Endothelial cell of umbilical vein (primary cell): Measurements from ENCODE around the gene ADAM29. TPM values are rescaled to one million over a fixed set of nuclear protein-coding genes. Genes with fewer than 3 reads are reported as not detected.

Experiments
- BruUV-seq: library from RNA; stranded (reverse); fragments of 400-500 nt; replicated peaks from 2 replicates; lab custom pipeline; 2021; lab: Mats Ljungman, UMichigan
- CTCF ChIA-PET: fragments of 300-600, 350-600 bp; sonication (Branson Sonifier 250); formaldehyde crosslinking; loops from one replicate; lab custom pipeline; 2021; ENCODE audit warnings: antibody characterized with exemption, inconsistent platforms; lab: Charles Lee
- POLR2A ChIA-PET: fragments of 300-600, 350-600 bp; sonication (Branson Sonifier 250); formaldehyde crosslinking; loops from one replicate; lab custom pipeline; 2021; ENCODE audit warnings: antibody characterized with exemption, inconsistent platforms; lab: Charles Lee
- DNase-seq: peaks from one replicate; pipeline ENCODE4 v3.0.0-alpha.2; 2011; ENCODE audit warnings: low read depth, low spot score
- FAIRE-seq: peaks from 2 replicates; lab custom pipeline; 2011; peaks lifted over from hg19 to GRCh38; lab: Jason Lieb, UNC
- H2AFZ ChIP-seq: 2 replicates; pipeline ENCODE4 v1.6.0; 2012; ENCODE audit warnings: low read depth, low read length, control low read depth, inconsistent platforms
- H3K27ac ChIP-seq: 2 replicates; pipeline ENCODE4 v1.5.1; 2011; ENCODE audit warnings: low read depth, mild to moderate bottlenecking, control low read depth, low read length, moderate library complexity; ENCODE audit not compliant: insufficient read depth
- H3K27me3 ChIP-seq, 2 experiments: 2 replicates each; pipeline versions ENCODE4 v1.6.0 to v1.6.1; 2011; ENCODE audit warnings: low read length in 2 of 2, mixed read lengths in 1 of 2; ENCODE audit not compliant: control insufficient read depth in 2 of 2, insufficient read depth in 2 of 2
- H3K36me3 ChIP-seq, 2 experiments: 2 replicates in 1 of 2; 3 replicates in 1 of 2; pipeline ENCODE4 v1.5.1; 2011; ENCODE audit warnings: low read length in 2 of 2, mild to moderate bottlenecking in 1 of 2, moderate library complexity in 1 of 2; ENCODE audit not compliant: control insufficient read depth in 2 of 2, insufficient read depth in 2 of 2; ENCODE audit errors: extremely low read depth in 1 of 2
- H3K4me1 ChIP-seq: 3 replicates; pipeline ENCODE4 v1.5.1; 2011; ENCODE audit warnings: mild to moderate bottlenecking, low read length; ENCODE audit not compliant: control insufficient read depth, insufficient read depth; ENCODE audit errors: extremely low read depth
- H3K4me2 ChIP-seq: 2 replicates; pipeline ENCODE4 v1.6.1; 2011; ENCODE audit warnings: low read length, control low read depth, mixed read lengths; ENCODE audit not compliant: insufficient read depth
- H3K4me3 ChIP-seq, 3 experiments: fragments of 200-600 bp in 1 of 3; sonication (generic), shearing (Covaris generic) in 1 of 3; replicated peaks in 1 of 3; 2 replicates each; pipeline ENCODE4 v1.5.1; 2011 to 2016; ENCODE audit warnings: control low read depth in 3 of 3, low read length in 3 of 3, mild to moderate bottlenecking in 2 of 3, inconsistent platforms in 1 of 3, low read depth in 1 of 3, moderate library complexity in 1 of 3; ENCODE audit not compliant: insufficient read depth in 1 of 3
- H3K79me2 ChIP-seq: 2 replicates; pipeline ENCODE4 v1.6.0; 2012; ENCODE audit warnings: low read length, inconsistent platforms; ENCODE audit not compliant: control insufficient read depth, insufficient read depth
- H3K9ac ChIP-seq: replicated peaks from 2 replicates; pipeline ENCODE3; 2011; ENCODE audit warnings: low read length, control low read depth; ENCODE audit not compliant: insufficient read depth; ENCODE audit errors: extremely low read depth
- H3K9me1 ChIP-seq: replicated peaks from 3 replicates; pipeline ENCODE4 v1.6.0; 2011; ENCODE audit warnings: mild to moderate bottlenecking, low read length; ENCODE audit not compliant: control insufficient read depth, insufficient read depth; ENCODE audit errors: extremely low read depth
- H3K9me3 ChIP-seq: replicated peaks from 2 replicates; pipeline ENCODE4 v1.5.1; 2012; ENCODE audit warnings: low read length, inconsistent platforms; ENCODE audit not compliant: control insufficient read depth, insufficient read depth
- H4K20me1 ChIP-seq: replicated peaks from 2 replicates; pipeline ENCODE3; 2011; ENCODE audit warnings: mild to moderate bottlenecking, low read length; ENCODE audit not compliant: control insufficient read depth, insufficient read depth; ENCODE audit errors: extremely low read depth
- EZH2 ChIP-seq: IDR thresholded peaks from 2 replicates; pipeline ENCODE4 v1.6.1; 2012; ENCODE audit warnings: borderline replicate concordance, low read depth, mild to moderate bottlenecking, moderate library complexity, low read length, inconsistent platforms; ENCODE audit not compliant: severe bottlenecking
- FOS ChIP-seq: IDR thresholded peaks from 2 replicates; pipeline ENCODE4 v1.6.1; 2011; ENCODE audit warnings: mild to moderate bottlenecking, low read length, moderate library complexity, borderline replicate concordance; ENCODE audit not compliant: insufficient read depth
- GATA2 ChIP-seq: IDR thresholded peaks from 2 replicates; pipeline ENCODE4 v1.7.0; 2011; ENCODE audit warnings: low read depth, mild to moderate bottlenecking, moderate library complexity, mixed read lengths, low read length; ENCODE audit not compliant: insufficient read length, insufficient read depth
- JUN ChIP-seq: IDR thresholded peaks from 2 replicates; pipeline ENCODE4 v1.6.1; 2011; ENCODE audit warnings: borderline replicate concordance, low read depth; ENCODE audit not compliant: insufficient read length, insufficient read depth
- MYC ChIP-seq: IDR thresholded peaks from one replicate; pipeline ENCODE4 v1.6.1; 2011; ENCODE audit warnings: mild to moderate bottlenecking, low read depth, low read length
- POLR2A ChIP-seq: IDR thresholded peaks from 2 replicates; pipeline ENCODE4 v1.6.1; 2012; ENCODE audit warnings: low read depth, mild to moderate bottlenecking, control low read depth, low read length
- POLR2AphosphoS5 ChIP-seq: IDR thresholded peaks from 2 replicates; pipeline ENCODE4 v1.6.1; 2012; ENCODE audit warnings: low read depth, mild to moderate bottlenecking, control low read depth, low read length, moderate library complexity; ENCODE audit not compliant: insufficient read depth
- dilution Hi-C: fragments of 300-500 bp; cut with MboI; formaldehyde crosslinking; loops from one replicate; pipeline ENCODE4 v1.15.0; 2019; ENCODE audit warnings: low sequenced_read_pairs; ENCODE audit not compliant: extremely low pct_ligation_motif_present
- intact Hi-C: fragments of 100-400 bp; cut with micrococcal nuclease; formaldehyde crosslinking; loops from one replicate; pipeline ENCODE4 v1.10.0; 2022
- polyA plus RNA-seq, 4 experiments: library from polyadenylated mRNA; depleted of rRNA in 3 of 4; stranded (reverse) in 3 of 4; unstranded in 1 of 4; fragments of >200 nt; gene quantifications; 2 replicates each; pipeline versions ENCODE4 v1.2.1 to v1.2.3, GENCODE V29; 2011 to 2012; ENCODE audit warnings: missing spikeins in 1 of 4
- total RNA-seq: library from RNA; stranded (reverse); gene quantifications from 2 replicates; pipeline ENCODE4 v1.2.3, GENCODE V29; 2021
- TF ChIP-seq, protein P1 (sequence below), 2 donors: IDR thresholded peaks; 1 replicate in 1 of 2; 2 replicates in 1 of 2; pipeline ENCODE4 v1.5.1; 2011; ENCODE audit warnings: low read length in 2 of 2, mild to moderate bottlenecking in 2 of 2, moderate library complexity in 2 of 2, control low read depth in 1 of 2, inconsistent platforms in 1 of 2, low read depth in 1 of 2; ENCODE audit not compliant: insufficient read depth in 1 of 2; ENCODE audit errors: extremely low read depth in 1 of 2
- TF ChIP-seq, protein P2 (sequence below): IDR thresholded peaks from 2 replicates; pipeline ENCODE4 v1.6.1; 2011; ENCODE audit not compliant: insufficient read depth, insufficient read length

The ADAM29 gene
- total and polyA plus RNA-seq, 2 donors (not counting 3 experiments of a cell fraction or from before 2014, with no cell fraction given), result not detected

DNA sequence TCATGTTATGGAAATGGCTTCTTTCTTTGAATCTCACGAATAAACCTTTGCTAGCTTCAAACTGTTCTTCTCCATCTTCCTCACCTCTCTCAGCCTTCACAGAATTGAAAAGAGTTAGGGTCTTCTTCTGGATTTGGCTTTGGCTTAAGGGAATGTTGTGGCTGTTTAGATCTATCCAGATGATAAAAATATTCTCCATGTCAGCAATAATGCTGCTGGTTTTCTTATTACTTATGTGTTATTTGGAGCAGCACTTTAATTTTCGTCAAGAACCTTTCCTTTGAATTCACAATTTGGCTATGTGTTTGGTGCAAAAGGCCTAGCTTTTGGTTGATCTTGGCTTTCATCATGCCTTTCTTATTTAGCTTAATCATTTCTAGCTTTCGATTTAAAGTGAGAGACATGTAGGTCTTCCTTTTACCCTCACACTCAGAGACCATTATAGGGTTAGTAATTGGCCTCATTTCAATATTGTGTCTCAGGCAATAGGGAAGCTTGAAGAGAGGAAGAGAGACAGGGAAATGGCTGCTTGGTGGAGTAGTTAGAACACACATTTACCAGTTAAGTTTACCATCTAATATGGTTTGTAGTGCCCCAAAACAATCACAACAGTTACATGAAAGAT is 5.1 kb upstream of the ADAM29 start:
- ChIA-PET CTCF (no interaction called here), POLR2A (no interaction called here)
- Histone ChIP-seq H4K20me1 (no peaks in the 10 kb centered on the region), H3K9me1 (no peaks in the 10 kb centered on the region), H2AFZ (no peak overlapping the region), H3K4me3 (no peak overlapping the region), H3K79me2 (no peaks in the 10 kb centered on the region), H3K9me3 (peaks cover 3% of the 10 kb centered on the region), H3K27ac (no peak overlapping the region), H3K9ac (no peak overlapping the region), H3K27me3 (no peaks in the 10 kb centered on the region), H3K4me1 (no peaks in the 10 kb centered on the region), H3K36me3 (no peaks in the 10 kb centered on the region), H3K4me2 (no peak overlapping the region)
- no peak for FAIRE-seq
- dilution Hi-C loops (no loop called here), intact Hi-C loops (no loop called here)
- TF ChIP-seq, protein P1, sequence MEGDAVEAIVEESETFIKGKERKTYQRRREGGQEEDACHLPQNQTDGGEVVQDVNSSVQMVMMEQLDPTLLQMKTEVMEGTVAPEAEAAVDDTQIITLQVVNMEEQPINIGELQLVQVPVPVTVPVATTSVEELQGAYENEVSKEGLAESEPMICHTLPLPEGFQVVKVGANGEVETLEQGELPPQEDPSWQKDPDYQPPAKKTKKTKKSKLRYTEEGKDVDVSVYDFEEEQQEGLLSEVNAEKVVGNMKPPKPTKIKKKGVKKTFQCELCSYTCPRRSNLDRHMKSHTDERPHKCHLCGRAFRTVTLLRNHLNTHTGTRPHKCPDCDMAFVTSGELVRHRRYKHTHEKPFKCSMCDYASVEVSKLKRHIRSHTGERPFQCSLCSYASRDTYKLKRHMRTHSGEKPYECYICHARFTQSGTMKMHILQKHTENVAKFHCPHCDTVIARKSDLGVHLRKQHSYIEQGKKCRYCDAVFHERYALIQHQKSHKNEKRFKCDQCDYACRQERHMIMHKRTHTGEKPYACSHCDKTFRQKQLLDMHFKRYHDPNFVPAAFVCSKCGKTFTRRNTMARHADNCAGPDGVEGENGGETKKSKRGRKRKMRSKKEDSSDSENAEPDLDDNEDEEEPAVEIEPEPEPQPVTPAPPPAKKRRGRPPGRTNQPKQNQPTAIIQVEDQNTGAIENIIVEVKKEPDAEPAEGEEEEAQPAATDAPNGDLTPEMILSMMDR (IDR thresholded peaks at IDR 0.05; ENCODE audit: extremely low read depth in 1 of 2, insufficient read depth in 1 of 2, low read depth in 1 of 2, low read length in 2 of 2), result no peak
- TF ChIP-seq GATA2 (no peak), FOS (no peak), MYC (no peak), POLR2A (no peak), POLR2AphosphoS5 (no peak), JUN (no peak), EZH2 (no peak)
- TF ChIP-seq, protein P2, sequence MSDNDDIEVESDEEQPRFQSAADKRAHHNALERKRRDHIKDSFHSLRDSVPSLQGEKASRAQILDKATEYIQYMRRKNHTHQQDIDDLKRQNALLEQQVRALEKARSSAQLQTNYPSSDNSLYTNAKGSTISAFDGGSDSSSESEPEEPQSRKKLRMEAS, result no peak
- BruUV-seq, result no TSS peak
- DNase-seq, result no peak
